Endothelial cell of umbilical vein (primary cell): ENCODE results near the gene POLE. TPM values are rescaled to one million over a fixed set of nuclear protein-coding genes. Genes with fewer than 3 reads are reported as not detected.

ENCODE experiments used
- BruUV-seq: library from RNA; stranded (reverse); fragments of 400-500 nt; replicated peaks from 2 replicates; lab custom pipeline; 2021; lab: Mats Ljungman, UMichigan
- CTCF ChIA-PET: fragments of 300-600, 350-600 bp; sonication (Branson Sonifier 250); formaldehyde crosslinking; loops from one replicate; lab custom pipeline; 2021; ENCODE audit warnings: antibody characterized with exemption, inconsistent platforms; lab: Charles Lee
- POLR2A ChIA-PET: fragments of 300-600, 350-600 bp; sonication (Branson Sonifier 250); formaldehyde crosslinking; loops from one replicate; lab custom pipeline; 2021; ENCODE audit warnings: antibody characterized with exemption, inconsistent platforms; lab: Charles Lee
- DNase-seq: peaks from one replicate; pipeline ENCODE4 v3.0.0-alpha.2; 2011; ENCODE audit warnings: low read depth, low spot score
- FAIRE-seq: peaks from 2 replicates; lab custom pipeline; 2011; peaks lifted over from hg19 to GRCh38; lab: Jason Lieb, UNC
- H2AFZ ChIP-seq: 2 replicates; pipeline ENCODE4 v1.6.0; 2012; ENCODE audit warnings: low read depth, low read length, control low read depth, inconsistent platforms
- H3K27ac ChIP-seq: 2 replicates; pipeline ENCODE4 v1.5.1; 2011; ENCODE audit warnings: low read depth, mild to moderate bottlenecking, control low read depth, low read length, moderate library complexity; ENCODE audit not compliant: insufficient read depth
- H3K27me3 ChIP-seq, 2 experiments: 2 replicates each; pipeline versions ENCODE4 v1.6.0 to v1.6.1; 2011; ENCODE audit warnings: low read length in 2 of 2, mixed read lengths in 1 of 2; ENCODE audit not compliant: control insufficient read depth in 2 of 2, insufficient read depth in 2 of 2
- H3K36me3 ChIP-seq, 2 experiments: 2 replicates in 1 of 2; 3 replicates in 1 of 2; pipeline ENCODE4 v1.5.1; 2011; ENCODE audit warnings: low read length in 2 of 2, mild to moderate bottlenecking in 1 of 2, moderate library complexity in 1 of 2; ENCODE audit not compliant: control insufficient read depth in 2 of 2, insufficient read depth in 2 of 2; ENCODE audit errors: extremely low read depth in 1 of 2
- H3K4me1 ChIP-seq: 3 replicates; pipeline ENCODE4 v1.5.1; 2011; ENCODE audit warnings: mild to moderate bottlenecking, low read length; ENCODE audit not compliant: control insufficient read depth, insufficient read depth; ENCODE audit errors: extremely low read depth
- H3K4me2 ChIP-seq: 2 replicates; pipeline ENCODE4 v1.6.1; 2011; ENCODE audit warnings: low read length, control low read depth, mixed read lengths; ENCODE audit not compliant: insufficient read depth
- H3K4me3 ChIP-seq, 3 experiments: fragments of 200-600 bp in 1 of 3; sonication (generic), shearing (Covaris generic) in 1 of 3; replicated peaks in 1 of 3; 2 replicates each; pipeline ENCODE4 v1.5.1; 2011 to 2016; ENCODE audit warnings: control low read depth in 3 of 3, low read length in 3 of 3, mild to moderate bottlenecking in 2 of 3, inconsistent platforms in 1 of 3, low read depth in 1 of 3, moderate library complexity in 1 of 3; ENCODE audit not compliant: insufficient read depth in 1 of 3
- H3K79me2 ChIP-seq: 2 replicates; pipeline ENCODE4 v1.6.0; 2012; ENCODE audit warnings: low read length, inconsistent platforms; ENCODE audit not compliant: control insufficient read depth, insufficient read depth
- H3K9ac ChIP-seq: replicated peaks from 2 replicates; pipeline ENCODE3; 2011; ENCODE audit warnings: low read length, control low read depth; ENCODE audit not compliant: insufficient read depth; ENCODE audit errors: extremely low read depth
- H3K9me1 ChIP-seq: replicated peaks from 3 replicates; pipeline ENCODE4 v1.6.0; 2011; ENCODE audit warnings: mild to moderate bottlenecking, low read length; ENCODE audit not compliant: control insufficient read depth, insufficient read depth; ENCODE audit errors: extremely low read depth
- H3K9me3 ChIP-seq: replicated peaks from 2 replicates; pipeline ENCODE4 v1.5.1; 2012; ENCODE audit warnings: low read length, inconsistent platforms; ENCODE audit not compliant: control insufficient read depth, insufficient read depth
- H4K20me1 ChIP-seq: replicated peaks from 2 replicates; pipeline ENCODE3; 2011; ENCODE audit warnings: mild to moderate bottlenecking, low read length; ENCODE audit not compliant: control insufficient read depth, insufficient read depth; ENCODE audit errors: extremely low read depth
- EZH2 ChIP-seq: IDR thresholded peaks from 2 replicates; pipeline ENCODE4 v1.6.1; 2012; ENCODE audit warnings: borderline replicate concordance, low read depth, mild to moderate bottlenecking, moderate library complexity, low read length, inconsistent platforms; ENCODE audit not compliant: severe bottlenecking
- FOS ChIP-seq: IDR thresholded peaks from 2 replicates; pipeline ENCODE4 v1.6.1; 2011; ENCODE audit warnings: mild to moderate bottlenecking, low read length, moderate library complexity, borderline replicate concordance; ENCODE audit not compliant: insufficient read depth
- GATA2 ChIP-seq: IDR thresholded peaks from 2 replicates; pipeline ENCODE4 v1.7.0; 2011; ENCODE audit warnings: low read depth, mild to moderate bottlenecking, moderate library complexity, mixed read lengths, low read length; ENCODE audit not compliant: insufficient read length, insufficient read depth
- JUN ChIP-seq: IDR thresholded peaks from 2 replicates; pipeline ENCODE4 v1.6.1; 2011; ENCODE audit warnings: borderline replicate concordance, low read depth; ENCODE audit not compliant: insufficient read length, insufficient read depth
- MYC ChIP-seq: IDR thresholded peaks from one replicate; pipeline ENCODE4 v1.6.1; 2011; ENCODE audit warnings: mild to moderate bottlenecking, low read depth, low read length
- POLR2A ChIP-seq: IDR thresholded peaks from 2 replicates; pipeline ENCODE4 v1.6.1; 2012; ENCODE audit warnings: low read depth, mild to moderate bottlenecking, control low read depth, low read length
- POLR2AphosphoS5 ChIP-seq: IDR thresholded peaks from 2 replicates; pipeline ENCODE4 v1.6.1; 2012; ENCODE audit warnings: low read depth, mild to moderate bottlenecking, control low read depth, low read length, moderate library complexity; ENCODE audit not compliant: insufficient read depth
- dilution Hi-C: fragments of 300-500 bp; cut with MboI; formaldehyde crosslinking; loops from one replicate; pipeline ENCODE4 v1.15.0; 2019; ENCODE audit warnings: low sequenced_read_pairs; ENCODE audit not compliant: extremely low pct_ligation_motif_present
- intact Hi-C: fragments of 100-400 bp; cut with micrococcal nuclease; formaldehyde crosslinking; loops from one replicate; pipeline ENCODE4 v1.10.0; 2022
- polyA plus RNA-seq, 4 experiments: library from polyadenylated mRNA; depleted of rRNA in 3 of 4; stranded (reverse) in 3 of 4; unstranded in 1 of 4; fragments of >200 nt; gene quantifications; 2 replicates each; pipeline versions ENCODE4 v1.2.1 to v1.2.3, GENCODE V29; 2011 to 2012; ENCODE audit warnings: missing spikeins in 1 of 4
- total RNA-seq: library from RNA; stranded (reverse); gene quantifications from 2 replicates; pipeline ENCODE4 v1.2.3, GENCODE V29; 2021
- TF ChIP-seq, protein P1 (sequence below), 2 donors: IDR thresholded peaks; 1 replicate in 1 of 2; 2 replicates in 1 of 2; pipeline ENCODE4 v1.5.1; 2011; ENCODE audit warnings: low read length in 2 of 2, mild to moderate bottlenecking in 2 of 2, moderate library complexity in 2 of 2, control low read depth in 1 of 2, inconsistent platforms in 1 of 2, low read depth in 1 of 2; ENCODE audit not compliant: insufficient read depth in 1 of 2; ENCODE audit errors: extremely low read depth in 1 of 2
- TF ChIP-seq, protein P2 (sequence below): IDR thresholded peaks from 2 replicates; pipeline ENCODE4 v1.6.1; 2011; ENCODE audit not compliant: insufficient read depth, insufficient read length

The POLE gene
- total and polyA plus RNA-seq, 2 donors (not counting 3 experiments of a cell fraction or from before 2014, with no cell fraction given): 22.9 to 82.7 TPM

DNA sequence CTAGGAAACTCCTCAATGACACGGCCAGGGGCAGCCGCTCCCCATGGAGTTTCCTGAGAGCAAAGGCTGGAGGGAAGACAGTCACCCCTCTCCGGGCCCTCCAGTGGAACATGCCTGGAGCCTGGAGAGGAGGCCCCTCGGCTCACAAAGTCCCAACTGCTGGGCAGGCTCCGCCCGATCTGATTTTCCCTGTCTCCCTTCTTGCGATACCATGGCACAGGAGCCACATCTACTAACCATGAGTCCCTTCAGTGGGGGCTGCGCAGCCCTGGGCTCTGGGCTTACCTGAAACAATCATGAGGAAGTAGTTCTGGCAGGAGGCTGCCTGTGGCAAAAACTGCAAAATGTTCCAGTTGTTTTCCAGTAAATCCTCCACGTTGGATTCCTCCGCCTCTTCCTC lies 53.2 kb downstream of the POLE start:
- H3K9ac ChIP-seq: no peak overlapping the region
- dilution Hi-C loops: no loop called here
- BruUV-seq: no TSS peak

More for the DNA sequence above, 53.2 kb downstream of the POLE start:
- H3K4me1 ChIP-seq: no peaks in the 10 kb centered on the region
- no peak for DNase-seq
- TF ChIP-seq GATA2 (no peak), FOS (no peak), POLR2A (no peak), MYC (no peak), POLR2AphosphoS5 (no peak), JUN (no peak), EZH2 (no peak)
- TF ChIP-seq, protein P1, sequence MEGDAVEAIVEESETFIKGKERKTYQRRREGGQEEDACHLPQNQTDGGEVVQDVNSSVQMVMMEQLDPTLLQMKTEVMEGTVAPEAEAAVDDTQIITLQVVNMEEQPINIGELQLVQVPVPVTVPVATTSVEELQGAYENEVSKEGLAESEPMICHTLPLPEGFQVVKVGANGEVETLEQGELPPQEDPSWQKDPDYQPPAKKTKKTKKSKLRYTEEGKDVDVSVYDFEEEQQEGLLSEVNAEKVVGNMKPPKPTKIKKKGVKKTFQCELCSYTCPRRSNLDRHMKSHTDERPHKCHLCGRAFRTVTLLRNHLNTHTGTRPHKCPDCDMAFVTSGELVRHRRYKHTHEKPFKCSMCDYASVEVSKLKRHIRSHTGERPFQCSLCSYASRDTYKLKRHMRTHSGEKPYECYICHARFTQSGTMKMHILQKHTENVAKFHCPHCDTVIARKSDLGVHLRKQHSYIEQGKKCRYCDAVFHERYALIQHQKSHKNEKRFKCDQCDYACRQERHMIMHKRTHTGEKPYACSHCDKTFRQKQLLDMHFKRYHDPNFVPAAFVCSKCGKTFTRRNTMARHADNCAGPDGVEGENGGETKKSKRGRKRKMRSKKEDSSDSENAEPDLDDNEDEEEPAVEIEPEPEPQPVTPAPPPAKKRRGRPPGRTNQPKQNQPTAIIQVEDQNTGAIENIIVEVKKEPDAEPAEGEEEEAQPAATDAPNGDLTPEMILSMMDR (IDR thresholded peaks at IDR 0.05; ENCODE audit: extremely low read depth in 1 of 2, insufficient read depth in 1 of 2, low read depth in 1 of 2, low read length in 2 of 2): no peak
- TF ChIP-seq, protein P2, sequence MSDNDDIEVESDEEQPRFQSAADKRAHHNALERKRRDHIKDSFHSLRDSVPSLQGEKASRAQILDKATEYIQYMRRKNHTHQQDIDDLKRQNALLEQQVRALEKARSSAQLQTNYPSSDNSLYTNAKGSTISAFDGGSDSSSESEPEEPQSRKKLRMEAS: no peak
- no peak overlapping the region for H3K4me2 ChIP-seq
- H4K20me1 ChIP-seq: no peaks in the 10 kb centered on the region
- H3K27ac ChIP-seq: no peak overlapping the region
- intact Hi-C loops: no loop called here
- no peak overlapping the region for H2AFZ ChIP-seq
- CTCF ChIA-PET: interaction anchor here (2.0 to 3.0 kb wide), 2 partner anchors 19 to 34 kb away, joined by 5 to 12 read pairs; no protein-coding TSS in a partner anchor
- H3K27me3 ChIP-seq: no peaks in the 10 kb centered on the region
- no peaks in the 10 kb centered on the region for H3K9me1 ChIP-seq
- peaks cover 2 to 16% of the 10 kb centered on the region in 2 experiments for H3K36me3 ChIP-seq
- H3K9me3 ChIP-seq: no peaks in the 10 kb centered on the region
- POLR2A ChIA-PET: no interaction called here
- H3K4me3 ChIP-seq: no peak overlapping the region
- FAIRE-seq: no peak
- H3K79me2 ChIP-seq: no peaks in the 10 kb centered on the region
